A549 (cell line): ENCODE results near the gene GCNT2.

Experiments used
- EHMT2 ChIP-seq: fragments of 200-600 bp; sonication (generic); IDR thresholded peaks from 2 replicates; pipeline ENCODE4 v1.6.1; 2016; ENCODE audit warnings: antibody characterized with exemption, low read depth, mild to moderate bottlenecking, moderate library complexity
- TF ChIP-seq, protein P1 (sequence below): fragments of >200 bp; sonication (Bioruptor Twin); formaldehyde crosslinking; IDR thresholded peaks from 3 replicates; pipeline ENCODE4 v1.5.1; 2016

- TF ChIP-seq, protein P1, sequence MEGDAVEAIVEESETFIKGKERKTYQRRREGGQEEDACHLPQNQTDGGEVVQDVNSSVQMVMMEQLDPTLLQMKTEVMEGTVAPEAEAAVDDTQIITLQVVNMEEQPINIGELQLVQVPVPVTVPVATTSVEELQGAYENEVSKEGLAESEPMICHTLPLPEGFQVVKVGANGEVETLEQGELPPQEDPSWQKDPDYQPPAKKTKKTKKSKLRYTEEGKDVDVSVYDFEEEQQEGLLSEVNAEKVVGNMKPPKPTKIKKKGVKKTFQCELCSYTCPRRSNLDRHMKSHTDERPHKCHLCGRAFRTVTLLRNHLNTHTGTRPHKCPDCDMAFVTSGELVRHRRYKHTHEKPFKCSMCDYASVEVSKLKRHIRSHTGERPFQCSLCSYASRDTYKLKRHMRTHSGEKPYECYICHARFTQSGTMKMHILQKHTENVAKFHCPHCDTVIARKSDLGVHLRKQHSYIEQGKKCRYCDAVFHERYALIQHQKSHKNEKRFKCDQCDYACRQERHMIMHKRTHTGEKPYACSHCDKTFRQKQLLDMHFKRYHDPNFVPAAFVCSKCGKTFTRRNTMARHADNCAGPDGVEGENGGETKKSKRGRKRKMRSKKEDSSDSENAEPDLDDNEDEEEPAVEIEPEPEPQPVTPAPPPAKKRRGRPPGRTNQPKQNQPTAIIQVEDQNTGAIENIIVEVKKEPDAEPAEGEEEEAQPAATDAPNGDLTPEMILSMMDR = no peak
- TF ChIP-seq EHMT2 = no peak
These were observed 55.1 kb downstream of the GCNT2 start for GRCh38 chr6:10576226-10576625.
